A549 (cell line): ENCODE results near the gene ZDHHC22. TPM values are rescaled to one million over a fixed set of nuclear protein-coding genes. Genes with fewer than 3 reads are reported as not detected.
A peak's percentile ranks its signal among the peaks of the same experiment; 100 is the strongest.

ENCODE experiments used
- ATAC-seq, 2 experiments: fragments of 200-7000 bp in 1 of 2; fragments of >200 bp in 1 of 2; cut with Nextera tagmentation in 1 of 2; cut with Tn5 transposase in 1 of 2; 3 replicates each; pipeline versions ENCODE4 v1.8.0 to v1.9.1; 2018 to 2020; ENCODE audit warnings: mild to moderate bottlenecking in 1 of 2, moderate library complexity in 1 of 2
- CTCF ChIA-PET: fragments of 300-600 bp; sonication (Branson Sonifier 250); formaldehyde crosslinking; extraction: SDS; loops from one replicate; lab custom pipeline; 2021; ENCODE audit warnings: antibody characterized with exemption, inconsistent platforms; lab: Yijun Ruan, JAX
- POLR2A ChIA-PET: fragments of 350-600 bp; formaldehyde crosslinking; extraction: SDS; loops from one replicate; lab custom pipeline; 2021; ENCODE audit warnings: antibody characterized with exemption, inconsistent platforms; lab: Yijun Ruan, JAX
- DNase-seq, 2 experiments: peaks; one replicate each; pipeline versions ENCODE4 v3.0.0 to v3.0.0-alpha.2; 2011 to 2016; ENCODE audit warnings: low read depth in 1 of 2, low spot score in 1 of 2
- FAIRE-seq: peaks from 2 replicates; lab custom pipeline; 2011; peaks lifted over from hg19 to GRCh38; lab: Jason Lieb, UNC
- H3K27ac ChIP-seq, 2 experiments: fragments of >200 bp; sonication (Bioruptor Twin); formaldehyde crosslinking; 3 replicates each; pipeline ENCODE4 v1.5.1; 2016 to 2017
- H3K4me1 ChIP-seq: fragments of >200 bp; sonication (Bioruptor Twin); formaldehyde crosslinking; 3 replicates; pipeline ENCODE4 v1.6.1; 2016
- H3K4me2 ChIP-seq: fragments of >200 bp; sonication (Bioruptor Twin); formaldehyde crosslinking; 3 replicates; pipeline ENCODE4 v1.6.1; 2016
- H3K4me3 ChIP-seq: fragments of >200 bp; sonication (Bioruptor Twin); formaldehyde crosslinking; 3 replicates; pipeline ENCODE4 v1.5.1; 2016
- H3K9me3 ChIP-seq: fragments of >200 bp; sonication (Bioruptor Twin); formaldehyde crosslinking; 3 replicates; pipeline ENCODE4 v1.6.1; 2016
- BHLHE40 ChIP-seq: IDR thresholded peaks from 2 replicates; pipeline ENCODE4 v1.6.1; 2012; ENCODE audit warnings: low read depth, low read length, inconsistent platforms
- CEBPB ChIP-seq, 2 experiments: fragments of >200 bp in 1 of 2; sonication (Bioruptor Twin) in 1 of 2; formaldehyde crosslinking in 1 of 2; IDR thresholded peaks; 2 replicates each; pipeline ENCODE4 v1.6.1; 2012 to 2016
- EHMT2 ChIP-seq: fragments of 200-600 bp; sonication (generic); IDR thresholded peaks from 2 replicates; pipeline ENCODE4 v1.6.1; 2016; ENCODE audit warnings: antibody characterized with exemption, low read depth, mild to moderate bottlenecking, moderate library complexity
- FOXS1 ChIP-seq: fragments of 250-450 bp; sonication (Bioruptor Pico); IDR thresholded peaks from 2 replicates; pipeline ENCODE4 v1.5.0; 2020; ENCODE audit warnings: mild to moderate bottlenecking, moderate library complexity
- GATA3 ChIP-seq: IDR thresholded peaks from 2 replicates; pipeline ENCODE4 v1.6.1; 2012; ENCODE audit warnings: borderline replicate concordance
- HOXB13 ChIP-seq: fragments of 250-450 bp; sonication (Bioruptor Pico); IDR thresholded peaks from 2 replicates; pipeline ENCODE4 v1.5.0; 2020; ENCODE audit warnings: low read depth, mild to moderate bottlenecking, moderate library complexity
- HOXB5 ChIP-seq: fragments of 250-450 bp; sonication (Bioruptor Pico); IDR thresholded peaks from 2 replicates; pipeline ENCODE4 v1.5.0; 2020; ENCODE audit warnings: mild to moderate bottlenecking, moderate library complexity
- KDM1A ChIP-seq: fragments of 200-600 bp; sonication (generic); IDR thresholded peaks from 2 replicates; pipeline ENCODE4 v1.6.1; 2016; ENCODE audit warnings: low read depth, mild to moderate bottlenecking
- MAZ ChIP-seq: fragments of 150-350 bp; IDR thresholded peaks from 2 replicates; pipeline ENCODE4 v1.6.1; 2014; ENCODE audit warnings: antibody characterized with exemption, low read depth, low read length, borderline replicate concordance
- MYC ChIP-seq: IDR thresholded peaks from 2 replicates; pipeline ENCODE4 v1.6.1; 2012; ENCODE audit warnings: mild to moderate bottlenecking, inconsistent platforms, low read length, improper control_type of control experiment, borderline replicate concordance
- RAD21 ChIP-seq, 2 experiments: fragments of >200 bp in 1 of 2; sonication (Bioruptor Twin) in 1 of 2; formaldehyde crosslinking in 1 of 2; IDR thresholded peaks in 1 of 2; conservative IDR thresholded peaks in 1 of 2; 2 replicates in 1 of 2; 3 replicates in 1 of 2; pipeline ENCODE4 v1.6.1; 2012 to 2018; ENCODE audit warnings: inconsistent platforms in 1 of 2
- RARB ChIP-seq: fragments of 250-450 bp; sonication (Bioruptor Pico); IDR thresholded peaks from 2 replicates; pipeline ENCODE4 v1.8.0; 2021; ENCODE audit warnings: mild to moderate bottlenecking, moderate library complexity
- RCOR1 ChIP-seq: fragments of 150-350 bp; IDR thresholded peaks from 2 replicates; pipeline ENCODE4 v1.6.1; 2014; ENCODE audit warnings: antibody characterized with exemption, low read length, low read depth
- RFX5 ChIP-seq: fragments of 450-650 bp; IDR thresholded peaks from 2 replicates; pipeline ENCODE4 v1.7.1; 2014; ENCODE audit warnings: antibody characterized with exemption, mild to moderate bottlenecking, moderate library complexity
- RNF2 ChIP-seq: fragments of 200-600 bp; sonication (generic); IDR thresholded peaks from 2 replicates; pipeline ENCODE4 v1.6.1; 2016; ENCODE audit warnings: low read depth, mild to moderate bottlenecking, antibody characterized with exemption, moderate library complexity, borderline replicate concordance
- SMC3 ChIP-seq: fragments of >200 bp; sonication (Bioruptor Twin); formaldehyde crosslinking; IDR thresholded peaks from 3 replicates; pipeline ENCODE4 v1.6.1; 2018; ENCODE audit warnings: inconsistent platforms
- SREBF2 ChIP-seq: fragments of 450-650 bp; IDR thresholded peaks from 2 replicates; pipeline ENCODE4 v1.6.1; 2014; ENCODE audit warnings: mild to moderate bottlenecking, moderate library complexity
- ZC3H11A ChIP-seq: fragments of 450-650 bp; IDR thresholded peaks from 2 replicates; pipeline ENCODE4 v1.6.1; 2014; ENCODE audit warnings: antibody characterized with exemption, mild to moderate bottlenecking
- ZFP36 ChIP-seq: fragments of 450-650 bp; IDR thresholded peaks from 2 replicates; pipeline ENCODE4 v1.6.1; 2014; ENCODE audit warnings: borderline replicate concordance; ENCODE audit not compliant: partially characterized antibody
- WGBS: methylation state at CpG from one replicate; pipeline ENCODE4 v1.1.6; 2017; ENCODE audit errors: missing lambda C conversion rate; 5-methylcytosine and 5-hydroxymethylcytosine counted together
- polyA plus RNA-seq, 4 experiments: library from polyadenylated mRNA; depleted of rRNA in 3 of 4; stranded (reverse); fragments of >200 nt; fragmentation: RNase III in 1 of 4; extraction: RNeasy Plus Mini Kit Qiagen cat#74134 plus additional on column Dnase treatment in 1 of 4; gene quantifications; 2 replicates in 3 of 4; 3 replicates in 1 of 4; pipeline ENCODE4 v1.2.3, GENCODE V29; 2011 to 2017
- TF ChIP-seq, protein P1 (sequence below): fragments of >200 bp; sonication (Bioruptor Twin); formaldehyde crosslinking; IDR thresholded peaks from 3 replicates; pipeline ENCODE4 v1.5.1; 2016
- TF ChIP-seq, protein P2 (sequence below): IDR thresholded peaks from 2 replicates; pipeline ENCODE4 v1.6.1; 2012
- TF ChIP-seq, protein P3 (sequence below): IDR thresholded peaks from 2 replicates; pipeline ENCODE4 v1.6.1; 2012
- TF ChIP-seq, protein P4 (sequence below): fragments of 250-450 bp; sonication (Bioruptor Pico); IDR thresholded peaks from 2 replicates; pipeline ENCODE4 v1.5.0; 2020; ENCODE audit warnings: low read depth, mild to moderate bottlenecking, moderate library complexity
- TF ChIP-seq, protein P5 (sequence below): fragments of 200-600 bp; sonication (generic); IDR thresholded peaks from 2 replicates; pipeline ENCODE4 v1.6.1; 2016; ENCODE audit warnings: antibody characterized with exemption, mild to moderate bottlenecking, moderate library complexity
- TF ChIP-seq, protein P6 (sequence below): IDR thresholded peaks from 2 replicates; pipeline ENCODE4 v1.6.1; 2012; ENCODE audit warnings: low read depth, borderline replicate concordance

The ZDHHC22 gene
- polyA plus RNA-seq, 2 of the 4 experiments (the other 2 are of a cell fraction) = 0.04 to 0.23 TPM

DNA sequence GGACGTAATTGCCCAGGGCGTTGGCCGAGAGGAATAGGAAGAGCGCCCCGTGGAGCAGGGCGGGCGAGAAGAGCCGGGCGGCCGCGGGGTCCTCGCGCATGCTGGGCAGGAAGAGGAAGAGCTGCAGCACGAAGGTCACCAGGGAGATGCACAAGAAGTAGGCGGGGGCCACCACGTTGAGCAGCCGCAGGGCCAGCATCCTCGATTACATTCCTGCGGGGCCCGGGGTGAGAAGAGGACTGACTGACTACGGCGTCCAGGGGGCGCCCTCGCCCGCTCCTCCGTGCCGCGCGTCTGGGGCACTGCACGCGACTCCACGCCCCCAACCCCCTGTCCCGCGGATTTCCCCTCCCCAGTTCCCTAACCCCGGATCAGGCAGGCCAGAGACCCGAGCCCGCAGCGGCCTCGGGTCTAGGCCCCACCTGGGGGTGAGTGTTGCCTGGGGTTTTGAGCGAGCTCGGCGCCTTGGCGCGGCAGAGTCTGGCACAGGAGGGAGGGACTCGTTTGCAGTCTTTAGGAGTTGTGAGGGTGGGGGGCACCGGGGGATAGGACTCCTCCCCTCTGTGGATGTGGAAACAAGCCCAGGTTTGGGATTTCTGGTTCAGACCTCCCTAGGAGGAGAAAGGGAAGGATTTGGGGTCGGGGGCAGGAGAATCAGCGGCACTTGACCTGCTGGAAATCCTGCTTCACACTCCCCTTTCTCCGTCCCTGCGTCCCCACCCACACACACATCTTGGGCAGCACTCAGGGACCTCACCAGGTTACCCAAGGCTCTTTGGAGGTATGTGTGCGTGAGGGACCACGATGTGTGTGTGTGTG lies 1.8 kb downstream of the ZDHHC22 start (continued):
- no peak for TF ChIP-seq MAZ
- TF ChIP-seq, protein P1, sequence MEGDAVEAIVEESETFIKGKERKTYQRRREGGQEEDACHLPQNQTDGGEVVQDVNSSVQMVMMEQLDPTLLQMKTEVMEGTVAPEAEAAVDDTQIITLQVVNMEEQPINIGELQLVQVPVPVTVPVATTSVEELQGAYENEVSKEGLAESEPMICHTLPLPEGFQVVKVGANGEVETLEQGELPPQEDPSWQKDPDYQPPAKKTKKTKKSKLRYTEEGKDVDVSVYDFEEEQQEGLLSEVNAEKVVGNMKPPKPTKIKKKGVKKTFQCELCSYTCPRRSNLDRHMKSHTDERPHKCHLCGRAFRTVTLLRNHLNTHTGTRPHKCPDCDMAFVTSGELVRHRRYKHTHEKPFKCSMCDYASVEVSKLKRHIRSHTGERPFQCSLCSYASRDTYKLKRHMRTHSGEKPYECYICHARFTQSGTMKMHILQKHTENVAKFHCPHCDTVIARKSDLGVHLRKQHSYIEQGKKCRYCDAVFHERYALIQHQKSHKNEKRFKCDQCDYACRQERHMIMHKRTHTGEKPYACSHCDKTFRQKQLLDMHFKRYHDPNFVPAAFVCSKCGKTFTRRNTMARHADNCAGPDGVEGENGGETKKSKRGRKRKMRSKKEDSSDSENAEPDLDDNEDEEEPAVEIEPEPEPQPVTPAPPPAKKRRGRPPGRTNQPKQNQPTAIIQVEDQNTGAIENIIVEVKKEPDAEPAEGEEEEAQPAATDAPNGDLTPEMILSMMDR = peak; percentile 70
- TF ChIP-seq RAD21 (conservative IDR thresholded peaks at IDR 0.05 in 1 of 2, IDR thresholded peaks at IDR 0.05 in 1 of 2) = peak; percentile 55 to 59
- TF ChIP-seq KDM1A = no peak
- TF ChIP-seq, all 56 proteins: peak for 5

DNA sequence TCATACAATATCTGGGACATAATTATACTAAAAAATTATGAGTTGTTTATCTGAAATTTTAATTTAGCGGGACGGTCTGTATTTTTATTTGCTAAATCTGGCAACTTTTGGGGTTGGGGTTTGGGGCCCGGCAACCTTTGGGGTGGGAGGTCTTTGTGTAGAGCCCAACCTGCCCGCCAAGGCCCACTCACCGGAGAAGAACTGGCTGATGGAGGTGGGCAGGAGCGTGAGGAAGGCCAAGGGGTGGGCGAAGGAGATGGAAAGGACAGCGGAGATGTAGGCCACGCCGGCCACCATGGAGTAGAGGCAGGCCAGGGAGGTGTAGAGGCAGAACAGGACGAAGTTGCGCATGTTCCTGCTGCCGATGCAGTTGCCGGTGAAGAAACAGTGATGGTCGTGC lies 2.6 kb downstream of the ZDHHC22 start:
- ATAC-seq = no peak
- CTCF ChIA-PET = interaction anchor here (1.2 to 7.3 kb wide), 6 partner anchors 11 to 175 kb away, joined by 3 to 78 read pairs (median 9); no protein-coding TSS in a partner anchor
- POLR2A ChIA-PET = no interaction called here
- H3K9me3 ChIP-seq = no peaks in the 10 kb centered on the region
- H3K4me3 ChIP-seq = no peak overlapping the region
- no peak for DNase-seq
- no peak overlapping the region for H3K27ac ChIP-seq
- TF ChIP-seq FOXS1 (CRISPR knock-in tag) (no peak), RNF2 (no peak), RFX5 (no peak), SMC3 (no peak), EHMT2 (no peak), GATA3 (no peak), ZC3H11A (no peak), CEBPB (IDR thresholded peaks at IDR 0.05) (no peak), HOXB13 (CRISPR knock-in tag) (no peak), BHLHE40 (no peak), SREBF2 (no peak)
- TF ChIP-seq, protein P2, sequence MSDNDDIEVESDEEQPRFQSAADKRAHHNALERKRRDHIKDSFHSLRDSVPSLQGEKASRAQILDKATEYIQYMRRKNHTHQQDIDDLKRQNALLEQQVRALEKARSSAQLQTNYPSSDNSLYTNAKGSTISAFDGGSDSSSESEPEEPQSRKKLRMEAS = no peak
- TF ChIP-seq, protein P3, sequence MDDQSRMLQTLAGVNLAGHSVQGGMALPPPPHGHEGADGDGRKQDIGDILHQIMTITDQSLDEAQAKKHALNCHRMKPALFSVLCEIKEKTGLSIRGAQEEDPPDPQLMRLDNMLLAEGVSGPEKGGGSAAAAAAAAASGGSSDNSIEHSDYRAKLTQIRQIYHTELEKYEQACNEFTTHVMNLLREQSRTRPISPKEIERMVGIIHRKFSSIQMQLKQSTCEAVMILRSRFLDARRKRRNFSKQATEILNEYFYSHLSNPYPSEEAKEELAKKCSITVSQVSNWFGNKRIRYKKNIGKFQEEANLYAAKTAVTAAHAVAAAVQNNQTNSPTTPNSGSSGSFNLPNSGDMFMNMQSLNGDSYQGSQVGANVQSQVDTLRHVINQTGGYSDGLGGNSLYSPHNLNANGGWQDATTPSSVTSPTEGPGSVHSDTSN = no peak
- TF ChIP-seq, all 56 proteins: peak for 0
- peaks cover 9% of the 10 kb centered on the region for H3K4me1 ChIP-seq
- 51% methylated on average over 15 of the region's 15 CpGs for WGBS
- FAIRE-seq = no peak
- peak overlapping the region; percentile 100 for H3K4me2 ChIP-seq

DNA sequence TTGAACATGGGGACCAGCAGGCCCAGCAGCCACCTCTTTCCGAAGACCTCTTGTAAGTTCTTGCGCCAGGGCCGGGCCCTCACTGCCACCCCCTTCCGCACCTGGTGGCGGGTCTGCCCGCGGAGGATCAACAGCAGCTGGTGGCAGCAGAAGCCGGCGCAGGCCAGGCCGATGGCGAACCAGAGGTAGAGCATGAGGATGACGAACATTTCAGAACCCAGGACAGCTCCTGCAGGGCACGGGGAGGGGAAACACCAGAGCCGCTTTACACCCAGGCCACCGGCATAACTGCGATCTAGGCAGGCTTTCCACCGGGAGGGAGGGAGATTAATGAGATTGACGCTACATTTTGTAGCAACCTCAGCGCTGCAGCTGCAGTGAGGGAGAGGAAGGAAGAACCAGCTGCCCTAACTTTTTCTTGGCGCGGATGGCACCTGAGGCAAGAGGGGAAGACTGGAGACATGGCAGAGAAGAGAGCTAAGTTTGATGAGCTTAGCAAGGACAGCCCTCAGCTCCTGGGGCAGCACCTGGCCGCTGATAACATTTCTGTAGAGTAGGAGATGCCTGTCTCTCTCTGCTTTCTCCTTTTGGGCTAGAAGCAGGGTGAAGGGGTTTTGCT lies 7.8 kb downstream of the ZDHHC22 start:
- H3K4me1 ChIP-seq = no peaks in the 10 kb centered on the region
- H3K27ac ChIP-seq = no peak overlapping the region
- CTCF ChIA-PET = interaction anchor here (0.9 to 4.7 kb wide), 8 partner anchors 9 to 261 kb away, joined by 3 to 52 read pairs (median 10); no protein-coding TSS in a partner anchor
- H3K4me2 ChIP-seq = no peak overlapping the region
- DNase-seq (peak; percentile 49 to 65), ATAC-seq (peak; percentile 55 to 78; a peak in 5 of 6 replicates), FAIRE-seq (no peak)
- H3K4me3 ChIP-seq = no peak overlapping the region
- WGBS = 21% methylated on average over 19 of the region's 22 CpGs
- no peaks in the 10 kb centered on the region for H3K9me3 ChIP-seq
- POLR2A ChIA-PET = no interaction called here
- TF ChIP-seq, protein P4, sequence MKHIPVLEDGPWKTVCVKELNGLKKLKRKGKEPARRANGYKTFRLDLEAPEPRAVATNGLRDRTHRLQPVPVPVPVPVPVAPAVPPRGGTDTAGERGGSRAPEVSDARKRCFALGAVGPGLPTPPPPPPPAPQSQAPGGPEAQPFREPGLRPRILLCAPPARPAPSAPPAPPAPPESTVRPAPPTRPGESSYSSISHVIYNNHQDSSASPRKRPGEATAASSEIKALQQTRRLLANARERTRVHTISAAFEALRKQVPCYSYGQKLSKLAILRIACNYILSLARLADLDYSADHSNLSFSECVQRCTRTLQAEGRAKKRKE (CRISPR knock-in tag) = 0 out of 2 replicates have a peak, but pooled peaks have one; percentile 17
- TF ChIP-seq RCOR1 (no peak), HOXB5 (CRISPR knock-in tag) (0 out of 2 replicates have a peak, but pooled peaks have one; percentile 24), KDM1A (no peak), RARB (CRISPR knock-in tag) (no peak), MYC (no peak), GATA3 (no peak), ZFP36 (no peak)
- TF ChIP-seq, protein P5, sequence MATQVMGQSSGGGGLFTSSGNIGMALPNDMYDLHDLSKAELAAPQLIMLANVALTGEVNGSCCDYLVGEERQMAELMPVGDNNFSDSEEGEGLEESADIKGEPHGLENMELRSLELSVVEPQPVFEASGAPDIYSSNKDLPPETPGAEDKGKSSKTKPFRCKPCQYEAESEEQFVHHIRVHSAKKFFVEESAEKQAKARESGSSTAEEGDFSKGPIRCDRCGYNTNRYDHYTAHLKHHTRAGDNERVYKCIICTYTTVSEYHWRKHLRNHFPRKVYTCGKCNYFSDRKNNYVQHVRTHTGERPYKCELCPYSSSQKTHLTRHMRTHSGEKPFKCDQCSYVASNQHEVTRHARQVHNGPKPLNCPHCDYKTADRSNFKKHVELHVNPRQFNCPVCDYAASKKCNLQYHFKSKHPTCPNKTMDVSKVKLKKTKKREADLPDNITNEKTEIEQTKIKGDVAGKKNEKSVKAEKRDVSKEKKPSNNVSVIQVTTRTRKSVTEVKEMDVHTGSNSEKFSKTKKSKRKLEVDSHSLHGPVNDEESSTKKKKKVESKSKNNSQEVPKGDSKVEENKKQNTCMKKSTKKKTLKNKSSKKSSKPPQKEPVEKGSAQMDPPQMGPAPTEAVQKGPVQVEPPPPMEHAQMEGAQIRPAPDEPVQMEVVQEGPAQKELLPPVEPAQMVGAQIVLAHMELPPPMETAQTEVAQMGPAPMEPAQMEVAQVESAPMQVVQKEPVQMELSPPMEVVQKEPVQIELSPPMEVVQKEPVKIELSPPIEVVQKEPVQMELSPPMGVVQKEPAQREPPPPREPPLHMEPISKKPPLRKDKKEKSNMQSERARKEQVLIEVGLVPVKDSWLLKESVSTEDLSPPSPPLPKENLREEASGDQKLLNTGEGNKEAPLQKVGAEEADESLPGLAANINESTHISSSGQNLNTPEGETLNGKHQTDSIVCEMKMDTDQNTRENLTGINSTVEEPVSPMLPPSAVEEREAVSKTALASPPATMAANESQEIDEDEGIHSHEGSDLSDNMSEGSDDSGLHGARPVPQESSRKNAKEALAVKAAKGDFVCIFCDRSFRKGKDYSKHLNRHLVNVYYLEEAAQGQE = peak; percentile 92
- TF ChIP-seq, protein P6, sequence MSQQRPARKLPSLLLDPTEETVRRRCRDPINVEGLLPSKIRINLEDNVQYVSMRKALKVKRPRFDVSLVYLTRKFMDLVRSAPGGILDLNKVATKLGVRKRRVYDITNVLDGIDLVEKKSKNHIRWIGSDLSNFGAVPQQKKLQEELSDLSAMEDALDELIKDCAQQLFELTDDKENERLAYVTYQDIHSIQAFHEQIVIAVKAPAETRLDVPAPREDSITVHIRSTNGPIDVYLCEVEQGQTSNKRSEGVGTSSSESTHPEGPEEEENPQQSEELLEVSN = no peak
